Liver (tissue), 9 donors: ENCODE measurements around the gene FADS2. TPM values are rescaled to one million over a fixed set of nuclear protein-coding genes. Genes with fewer than 3 reads are reported as not detected.

Source experiments
- DNase-seq: peaks from one replicate; pipeline ENCODE4 v3.0.0-alpha.2; 2017; ENCODE audit warnings: low spot score
- H3K27ac ChIP-seq, 2 donors: one replicate each; pipeline ENCODE4 v1.7.0; 2013; ENCODE audit warnings: inconsistent platforms in 2 of 2, low read length in 2 of 2, control low read depth in 1 of 2, low read depth in 1 of 2, mild to moderate bottlenecking in 1 of 2
- H3K27me3 ChIP-seq, 4 donors: one replicate each; pipeline versions ENCODE4 v1.6.1 to v1.7.0; 2013; ENCODE audit warnings: low read length in 3 of 4, inconsistent platforms in 1 of 4, mild to moderate bottlenecking in 1 of 4, moderate library complexity in 1 of 4; ENCODE audit not compliant: control insufficient read depth in 4 of 4, insufficient read depth in 4 of 4
- H3K36me3 ChIP-seq, 4 donors: one replicate each; pipeline versions ENCODE4 v1.6.1 to v1.7.0; 2013; ENCODE audit warnings: low read length in 3 of 4, mild to moderate bottlenecking in 3 of 4, low read depth in 1 of 4, moderate library complexity in 1 of 4; ENCODE audit not compliant: control insufficient read depth in 4 of 4, insufficient read depth in 3 of 4
- H3K4me1 ChIP-seq, 4 donors: one replicate each; pipeline versions ENCODE4 v1.6.1 to v1.7.0; 2013; ENCODE audit warnings: low read length in 3 of 4, mild to moderate bottlenecking in 3 of 4, moderate library complexity in 1 of 4; ENCODE audit not compliant: control insufficient read depth in 4 of 4, insufficient read depth in 4 of 4
- H3K4me3 ChIP-seq, 3 donors: one replicate each; pipeline versions ENCODE4 v1.6.1 to v1.7.0; 2013; ENCODE audit warnings: low read length in 3 of 3, control low read depth in 1 of 3, low read depth in 1 of 3, mild to moderate bottlenecking in 1 of 3
- H3K9ac ChIP-seq, 2 donors: one replicate each; pipeline ENCODE4 v1.7.0; 2013; ENCODE audit warnings: low read length in 2 of 2, mild to moderate bottlenecking in 2 of 2, moderate library complexity in 2 of 2, control low read depth in 1 of 2, low read depth in 1 of 2
- H3K9me3 ChIP-seq, 4 donors: one replicate each; pipeline versions ENCODE4 v1.6.1 to v1.7.0; 2013; ENCODE audit warnings: low read length in 3 of 4; ENCODE audit not compliant: control insufficient read depth in 4 of 4
- ATF3 ChIP-seq: IDR thresholded peaks from 2 replicates; pipeline ENCODE4 v1.6.1; 2016; ENCODE audit warnings: antibody characterized with exemption
- EGR1 ChIP-seq, 2 donors: IDR thresholded peaks; 2 replicates each; pipeline ENCODE4 v1.6.1; 2016 to 2018; ENCODE audit warnings: antibody characterized with exemption in 2 of 2, low read depth in 2 of 2
- FOXA1 ChIP-seq: IDR thresholded peaks from 2 replicates; pipeline ENCODE4 v1.6.1; 2016; ENCODE audit warnings: antibody characterized with exemption
- FOXA2 ChIP-seq: IDR thresholded peaks from 2 replicates; pipeline ENCODE4 v1.6.1; 2016; ENCODE audit warnings: antibody characterized with exemption
- GABPA ChIP-seq, 2 donors: IDR thresholded peaks in 1 of 2; conservative IDR thresholded peaks in 1 of 2; 2 replicates each; pipeline ENCODE4 v1.6.1; 2016; ENCODE audit warnings: antibody characterized with exemption in 2 of 2, mild to moderate bottlenecking in 1 of 2, moderate library complexity in 1 of 2
- HNF4A ChIP-seq, 2 donors: conservative IDR thresholded peaks; 2 replicates each; pipeline ENCODE4 v1.6.1; 2016; ENCODE audit warnings: antibody characterized with exemption in 2 of 2, mild to moderate bottlenecking in 2 of 2
- HNF4G ChIP-seq: IDR thresholded peaks from 2 replicates; pipeline ENCODE4 v1.6.1; 2016; ENCODE audit warnings: antibody characterized with exemption
- JUND ChIP-seq, 2 donors: IDR thresholded peaks; 2 replicates each; pipeline ENCODE4 v1.6.1; 2016; ENCODE audit warnings: antibody characterized with exemption in 2 of 2
- MAX ChIP-seq: IDR thresholded peaks from 2 replicates; pipeline ENCODE4 v1.6.1; 2016; ENCODE audit warnings: antibody characterized with exemption
- NR2F2 ChIP-seq: IDR thresholded peaks from 2 replicates; pipeline ENCODE4 v1.6.1; 2016; ENCODE audit warnings: antibody characterized with exemption
- RAD21 ChIP-seq, 2 donors: IDR thresholded peaks; 2 replicates each; pipeline ENCODE4 v1.6.1; 2016; ENCODE audit warnings: antibody characterized with exemption in 2 of 2, mild to moderate bottlenecking in 2 of 2
- REST ChIP-seq: IDR thresholded peaks from 2 replicates; pipeline ENCODE4 v1.6.1; 2016; ENCODE audit warnings: antibody characterized with exemption, mild to moderate bottlenecking
- RXRA ChIP-seq, 2 donors: IDR thresholded peaks; 2 replicates each; pipeline ENCODE4 v1.6.1; 2017 to 2018; ENCODE audit warnings: antibody characterized with exemption in 2 of 2, mild to moderate bottlenecking in 1 of 2
- SP1 ChIP-seq: IDR thresholded peaks from 2 replicates; pipeline ENCODE4 v1.6.1; 2018; ENCODE audit warnings: antibody characterized with exemption, mild to moderate bottlenecking
- TAF1 ChIP-seq: conservative IDR thresholded peaks from 2 replicates; pipeline ENCODE4 v1.6.1; 2016; ENCODE audit warnings: antibody characterized with exemption, mild to moderate bottlenecking
- YY1 ChIP-seq: IDR thresholded peaks from 2 replicates; pipeline ENCODE4 v1.6.1; 2016; ENCODE audit warnings: antibody characterized with exemption, mild to moderate bottlenecking
- ZBTB33 ChIP-seq: IDR thresholded peaks from 2 replicates; pipeline ENCODE4 v1.6.1; 2016; ENCODE audit warnings: antibody characterized with exemption
- WGBS: extraction: QIAGEN DNeasy Blood & Tissue Kit; methylation state at CpG from one replicate; pipeline ENCODE4 v1.1.7; 2013; 5-methylcytosine and 5-hydroxymethylcytosine counted together
- polyA plus RNA-seq, 2 donors: library from polyadenylated mRNA; stranded (reverse) in 1 of 2; unstranded in 1 of 2; fragments of 200-250 nt in 1 of 2; fragments of >200 nt in 1 of 2; fragmentation: Nextera tagmentation in 1 of 2; extraction: Ambion mirVana in 1 of 2; gene quantifications; one replicate each; pipeline versions ENCODE4 v1.2.1 to v1.2.3, GENCODE V29; 2013 to 2015
- total RNA-seq, 2 donors: library from RNA; depleted of rRNA; stranded (reverse); fragments of >200 nt; gene quantifications; one replicate each; pipeline ENCODE4 v1.2.3, GENCODE V29; 2014
- donor health status: healthy.
- donor health status: healthy.
- donor health status: healthy.
- donor health status: healthy.
- donor health status: healthy.

Gene FADS2
- total and polyA plus RNA-seq, 4 donors, result 2.8 to 281 (median 84.9) TPM

- WGBS, result 87% methylated on average over 14 of the region's 14 CpGs
- Histone ChIP-seq H3K9me3 (no peaks in the 10 kb centered on the region), H3K27ac (no peak overlapping the region), H3K27me3 (no peaks in the 10 kb centered on the region), H3K4me1 (no peaks in the 10 kb centered on the region), H3K4me3 (no peak overlapping the region), H3K36me3 (peaks cover 0 to 55% (median 8%) of the 10 kb centered on the region in 4 donors), H3K9ac (no peak overlapping the region)
- no peak for TF ChIP-seq GABPA (IDR thresholded peaks at IDR 0.05 in 1 of 2, conservative IDR thresholded peaks at IDR 0.05 in 1 of 2)
- TF ChIP-seq RXRA (IDR thresholded peaks at IDR 0.05), result no peak
- no peak for TF ChIP-seq MAX
- no peak for TF ChIP-seq FOXA1
- no peak for TF ChIP-seq HNF4G
- no peak for TF ChIP-seq YY1
- TF ChIP-seq NR2F2, result no peak
- TF ChIP-seq SP1, result no peak
- TF ChIP-seq ZBTB33, result no peak
- no peak for TF ChIP-seq REST
- no peak for TF ChIP-seq TAF1
- no peak for TF ChIP-seq HNF4A (conservative IDR thresholded peaks at IDR 0.05)
- no peak for TF ChIP-seq RAD21 (IDR thresholded peaks at IDR 0.05)
- DNase-seq, result no peak
These were observed 48.2 kb upstream of the FADS2 start for GRCh38 chr11:61779666-61780525.

- no peaks in the 10 kb centered on the region for H3K9me3 ChIP-seq
- DNase-seq, result no peak
- no peaks in the 10 kb centered on the region for H3K4me1 ChIP-seq
- H3K36me3 ChIP-seq, result peaks cover 0 to 63% (median 11%) of the 10 kb centered on the region in 4 donors
- H3K27ac ChIP-seq, result no peak overlapping the region
- no peak overlapping the region for H3K4me3 ChIP-seq
- 91% methylated on average over 9 of the region's 9 CpGs for WGBS
- no peaks in the 10 kb centered on the region for H3K27me3 ChIP-seq
- TF ChIP-seq MAX (no peak), RXRA (IDR thresholded peaks at IDR 0.05) (no peak), NR2F2 (no peak), HNF4A (conservative IDR thresholded peaks at IDR 0.05) (no peak), FOXA2 (no peak), RAD21 (IDR thresholded peaks at IDR 0.05) (no peak), EGR1 (IDR thresholded peaks at IDR 0.05; ENCODE audit: low read depth in 2 of 2) (no peak), YY1 (no peak), HNF4G (no peak), ATF3 (no peak), REST (no peak), JUND (IDR thresholded peaks at IDR 0.05) (no peak), SP1 (no peak), GABPA (IDR thresholded peaks at IDR 0.05 in 1 of 2, conservative IDR thresholded peaks at IDR 0.05 in 1 of 2) (no peak)
- H3K9ac ChIP-seq, result no peak overlapping the region
These were observed 47.4 kb upstream of the FADS2 start for GRCh38 chr11:61780581-61781162.
